NCI-H748 (cell line): ENCODE measurements around the gene RBBP6.

Experiments
- DNase-seq: peaks from one replicate; lab custom pipeline; 2025; ENCODE audit not compliant: unreplicated experiment; lab: John Stamatoyannopoulos, UW

RBBP6 gene

DNA sequence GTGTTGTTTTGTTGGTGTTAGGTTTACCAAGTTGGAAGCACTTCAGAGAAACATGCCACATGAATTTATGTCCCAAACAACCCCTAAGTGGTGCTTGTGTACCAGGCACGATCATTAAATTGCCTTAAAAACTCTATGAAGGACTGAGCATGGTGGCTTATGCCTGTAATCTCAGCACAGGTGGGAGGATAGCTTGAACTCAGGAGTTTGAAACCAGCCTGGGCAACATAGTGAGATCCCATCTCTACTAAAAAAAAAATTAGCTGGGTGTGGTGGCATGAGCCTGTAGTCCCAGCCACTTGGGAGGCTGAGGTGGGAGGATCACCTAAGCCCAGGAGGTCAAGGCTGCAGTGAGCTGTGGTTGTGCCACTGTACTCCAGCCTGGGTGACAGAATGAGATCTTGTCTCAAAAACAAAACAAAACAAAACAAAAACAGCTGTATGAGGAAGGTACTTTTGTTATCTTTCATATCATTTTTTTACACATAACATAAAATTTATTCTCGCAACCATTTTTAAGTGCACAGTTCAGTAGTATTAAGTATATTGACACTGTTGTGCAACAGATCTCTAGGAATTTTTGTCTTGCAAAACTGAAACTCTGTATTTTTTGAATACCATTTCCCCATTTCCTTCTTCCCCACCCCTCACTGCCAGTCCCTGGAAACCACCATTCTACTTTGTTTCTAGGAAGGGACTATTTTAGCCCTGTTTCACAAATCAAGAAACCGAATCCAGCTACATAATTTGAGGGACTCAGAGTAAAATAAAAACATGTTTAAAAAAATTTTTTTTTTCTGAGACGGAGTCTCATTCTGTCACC lies 14.3 kb upstream of the RBBP6 start:
- DNase-seq: no peak

DNA sequence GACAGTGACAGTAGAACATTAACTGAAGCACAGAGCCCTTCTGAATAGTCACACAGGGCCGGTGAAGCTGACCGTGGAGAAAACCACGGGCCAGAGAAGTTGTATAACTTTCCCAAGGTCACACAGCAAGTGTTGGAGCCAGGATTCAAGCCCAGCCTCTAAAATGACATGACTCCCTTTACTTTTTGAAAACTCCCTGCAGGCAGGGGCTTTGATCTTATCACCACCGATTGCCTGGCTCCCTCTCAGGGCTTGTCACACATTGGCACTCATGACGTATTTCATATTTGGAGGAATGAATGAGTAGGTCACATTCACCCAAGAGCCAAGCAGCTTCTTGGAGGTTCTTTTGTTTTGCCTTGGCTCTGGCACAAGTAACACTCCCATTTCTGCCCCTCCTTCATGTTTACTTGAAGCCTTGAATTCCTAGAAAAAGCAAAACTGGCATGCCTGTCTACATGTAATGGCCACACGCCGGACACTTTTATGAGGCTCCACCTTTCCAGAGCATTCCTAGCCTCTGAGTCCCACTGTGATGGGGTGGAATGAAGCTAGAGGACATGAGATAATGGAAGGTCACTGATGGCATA lies 13.3 kb upstream of the RBBP6 start:
- no peak for DNase-seq

DNA sequence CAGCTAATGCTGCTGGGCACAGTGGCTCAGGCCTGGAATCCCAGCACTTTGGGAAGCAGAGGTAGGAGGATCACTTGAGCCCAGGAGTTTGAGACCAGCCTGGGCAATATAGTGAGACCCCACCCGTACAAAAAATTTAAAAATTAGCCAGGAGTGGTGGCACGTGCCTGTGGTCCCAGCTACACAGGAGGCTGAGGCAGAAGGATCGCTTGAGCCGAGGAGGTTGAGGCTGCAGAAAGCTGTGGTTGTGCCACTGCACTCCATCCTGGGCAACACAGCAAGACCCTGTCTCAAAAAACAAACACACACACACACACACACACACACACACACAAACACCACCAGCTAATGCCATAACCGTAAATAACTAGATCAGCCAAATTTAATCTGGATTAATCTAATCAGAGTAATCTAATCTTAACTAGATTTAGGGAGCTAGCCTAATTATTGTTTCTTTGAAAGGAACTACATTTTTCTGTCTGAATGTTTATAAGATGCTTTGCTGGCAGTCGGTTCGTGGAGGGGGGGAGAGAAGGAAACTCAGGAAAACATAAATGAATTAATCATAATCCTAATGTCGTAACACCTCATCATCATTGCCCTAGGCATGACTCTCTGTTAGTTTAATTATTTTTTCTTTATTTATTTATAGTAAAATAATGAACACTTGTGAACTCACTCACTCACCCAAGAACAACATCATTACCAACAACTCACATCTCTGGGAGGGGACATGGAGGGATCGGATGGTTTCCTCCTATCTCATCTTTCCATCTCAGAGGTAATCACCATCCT lies 12.5 kb upstream of the RBBP6 start:
- no peak for DNase-seq

DNA sequence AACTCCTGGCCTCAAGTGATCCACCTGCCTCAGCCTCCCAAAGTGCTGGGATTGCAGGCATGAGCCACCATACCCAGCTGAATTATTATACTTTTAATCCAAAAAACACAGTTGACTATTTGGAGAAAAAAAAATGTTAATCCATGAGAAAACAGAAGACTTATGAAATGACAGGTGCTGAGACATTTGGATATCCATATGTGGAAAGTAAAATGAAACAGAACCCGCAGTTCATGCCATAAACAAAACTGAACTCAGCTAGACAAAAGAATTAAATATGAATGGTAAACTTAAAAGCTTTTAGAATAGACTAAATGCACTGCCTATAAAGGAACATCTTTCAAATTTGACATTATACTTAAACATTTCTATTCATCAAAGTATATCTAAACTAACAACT lies 8.2 kb upstream of the RBBP6 start:
- DNase-seq: no peak

DNA sequence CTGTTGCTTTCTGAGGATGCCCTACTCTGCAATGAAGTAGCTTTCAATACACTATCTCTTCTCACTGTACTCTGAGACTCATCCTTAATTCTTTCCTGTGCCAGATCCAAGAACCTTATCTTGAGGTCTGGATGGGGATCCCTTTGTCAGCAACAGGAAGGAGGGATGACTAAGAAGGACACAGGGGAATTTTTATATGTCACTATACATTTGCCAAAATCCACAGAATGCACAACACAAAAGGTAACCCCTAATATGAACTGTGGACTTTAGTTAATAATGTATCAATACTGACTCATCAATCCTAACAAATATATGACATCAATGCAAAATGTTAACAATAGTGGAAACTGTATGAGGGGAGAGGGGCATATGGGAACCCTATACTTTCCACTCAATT lies 4.7 kb upstream of the RBBP6 start:
- DNase-seq: no peak

DNA sequence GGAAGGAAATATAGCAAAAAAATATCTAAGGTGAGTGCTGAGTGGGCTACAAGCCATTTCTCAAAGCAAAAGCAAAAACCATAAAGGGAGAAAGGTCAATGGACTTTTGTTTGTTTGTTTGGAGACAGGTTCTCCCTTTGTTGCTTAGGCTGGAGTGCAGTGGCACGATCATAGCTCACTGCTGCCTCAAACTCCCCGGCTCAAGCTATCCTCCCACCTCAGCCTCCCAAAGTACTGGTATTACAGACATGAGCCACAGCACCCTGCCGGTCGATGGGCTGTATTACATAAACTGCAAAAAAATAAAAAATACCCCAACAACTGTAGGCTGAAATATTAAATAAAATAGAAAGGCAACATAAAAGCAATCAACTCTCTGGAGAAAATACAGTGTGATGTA lies 3.5 kb upstream of the RBBP6 start:
- no peak for DNase-seq

DNA sequence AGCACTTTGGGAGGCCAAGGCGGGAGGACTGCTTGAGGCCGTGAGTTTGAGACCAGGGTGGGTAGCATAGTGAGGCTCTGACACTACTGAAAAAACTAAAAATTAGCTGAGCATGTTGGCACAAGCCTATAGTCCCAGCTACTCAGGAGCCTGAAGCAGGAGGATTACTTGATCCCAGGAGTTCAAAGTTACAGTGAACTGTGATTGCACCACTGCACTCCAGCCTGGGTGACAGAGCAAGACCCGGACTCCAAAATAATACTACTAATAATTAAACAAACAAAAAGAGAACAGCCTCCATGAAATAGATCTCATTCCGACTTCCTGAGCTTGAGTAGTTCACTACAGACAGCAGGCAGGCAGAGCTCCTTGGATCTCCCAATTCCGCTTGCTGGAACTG lies 2.7 kb upstream of the RBBP6 start:
- no peak for DNase-seq

DNA sequence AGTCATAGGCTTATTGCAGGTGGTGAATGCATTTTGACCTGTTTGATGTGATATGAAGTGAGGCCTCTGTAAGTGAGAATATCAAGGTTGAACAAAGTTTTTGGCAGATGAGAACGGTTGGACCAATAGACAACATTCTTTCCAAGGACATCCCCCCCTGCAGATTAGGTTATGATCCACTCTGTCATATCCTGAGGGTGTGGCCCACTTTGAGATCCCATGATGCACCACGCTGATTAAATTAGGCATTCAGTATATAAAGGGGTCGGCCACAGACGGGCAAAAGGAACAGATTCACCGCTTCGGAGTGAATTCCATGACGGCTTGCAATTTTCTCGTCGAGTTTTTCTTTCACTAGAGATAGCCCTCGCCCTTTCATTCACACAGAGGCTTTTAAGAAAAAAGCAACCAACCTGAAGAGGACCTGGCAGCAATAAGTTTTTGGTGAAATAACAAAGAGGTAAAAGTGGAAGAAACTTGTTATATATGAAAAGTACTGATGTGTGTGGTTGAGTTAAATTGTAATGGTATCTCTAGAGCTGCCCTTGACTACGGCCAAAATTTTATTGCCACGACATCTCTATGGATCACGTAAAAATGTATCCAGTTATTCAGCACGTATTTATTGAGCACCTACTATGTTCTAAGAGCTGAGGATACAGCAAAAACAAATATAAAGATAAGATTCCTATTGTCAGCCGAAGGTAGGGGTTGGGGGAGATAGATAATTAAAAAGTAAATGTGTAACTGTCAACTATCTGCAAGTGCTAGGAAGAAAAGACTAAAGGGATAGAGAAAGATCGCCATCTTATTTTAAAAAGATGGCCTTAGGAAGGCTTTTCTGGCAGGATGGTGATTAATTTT lies 1.7 kb upstream of the RBBP6 start:
- peak; percentile 16 for DNase-seq

DNA sequence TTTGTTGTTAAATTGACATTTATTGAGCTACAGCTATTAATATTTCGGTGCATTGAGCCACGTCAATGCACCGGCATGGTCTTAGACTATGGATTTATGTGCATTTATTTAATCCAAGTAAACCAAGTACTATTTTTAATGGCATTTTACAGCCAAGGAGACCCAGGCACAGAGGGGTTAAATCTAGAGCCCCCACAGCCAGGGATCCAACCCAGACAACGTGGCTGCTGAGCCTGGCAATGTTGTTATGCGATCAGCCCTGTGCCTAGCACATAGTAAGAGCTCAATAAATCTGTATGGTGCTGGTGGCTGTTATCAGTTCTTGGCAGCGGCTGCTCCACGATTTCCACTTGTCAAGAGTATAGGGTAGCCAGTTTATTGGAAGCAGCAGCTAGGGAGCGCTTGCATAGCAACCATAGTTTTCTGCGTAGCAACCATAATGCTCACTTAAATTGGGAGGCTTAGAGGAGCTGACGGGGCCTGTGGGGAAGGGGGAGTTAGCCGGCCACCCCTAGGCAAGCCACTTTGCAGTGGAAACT lies 541 bp upstream of the RBBP6 start:
- peak; percentile 90 for DNase-seq

DNA sequence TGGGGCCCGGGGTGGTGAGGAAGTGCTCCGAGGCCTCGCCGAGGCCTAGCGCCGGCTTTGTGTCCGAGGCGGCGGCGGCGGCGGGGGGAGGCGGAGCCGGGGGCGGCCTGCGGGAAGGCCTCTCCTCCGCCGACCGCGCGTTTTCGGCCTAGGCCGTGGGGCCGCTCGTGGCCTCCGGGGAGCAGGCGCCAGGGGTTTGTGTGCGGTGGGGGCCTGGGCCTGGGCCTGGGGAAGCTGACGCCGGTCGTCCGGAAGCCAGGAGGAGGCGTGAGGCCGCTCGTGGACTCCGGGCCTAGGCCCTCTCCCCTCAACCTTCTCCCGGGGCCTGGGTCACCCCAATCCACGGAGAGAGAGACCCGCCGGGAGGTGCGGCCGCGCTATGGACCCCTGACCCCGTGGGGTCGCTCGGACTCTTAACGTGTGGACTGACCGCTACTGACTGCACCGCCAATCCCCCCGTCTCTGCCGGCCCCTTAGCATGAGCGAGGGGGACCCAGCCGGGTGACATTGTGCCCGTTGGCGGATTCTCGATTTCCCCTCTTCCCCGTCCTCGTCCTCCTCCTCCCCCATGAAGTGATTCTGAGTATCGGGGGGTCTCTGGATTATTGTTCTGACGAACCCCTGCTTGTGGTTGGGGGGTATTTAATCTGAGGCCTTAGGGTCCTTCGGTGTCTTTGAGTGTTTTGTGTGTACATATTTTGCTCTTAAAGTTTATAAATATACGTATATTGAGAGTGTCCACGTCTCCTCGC lies 660 bp downstream of the RBBP6 start:
- DNase-seq: peak; percentile 65

DNA sequence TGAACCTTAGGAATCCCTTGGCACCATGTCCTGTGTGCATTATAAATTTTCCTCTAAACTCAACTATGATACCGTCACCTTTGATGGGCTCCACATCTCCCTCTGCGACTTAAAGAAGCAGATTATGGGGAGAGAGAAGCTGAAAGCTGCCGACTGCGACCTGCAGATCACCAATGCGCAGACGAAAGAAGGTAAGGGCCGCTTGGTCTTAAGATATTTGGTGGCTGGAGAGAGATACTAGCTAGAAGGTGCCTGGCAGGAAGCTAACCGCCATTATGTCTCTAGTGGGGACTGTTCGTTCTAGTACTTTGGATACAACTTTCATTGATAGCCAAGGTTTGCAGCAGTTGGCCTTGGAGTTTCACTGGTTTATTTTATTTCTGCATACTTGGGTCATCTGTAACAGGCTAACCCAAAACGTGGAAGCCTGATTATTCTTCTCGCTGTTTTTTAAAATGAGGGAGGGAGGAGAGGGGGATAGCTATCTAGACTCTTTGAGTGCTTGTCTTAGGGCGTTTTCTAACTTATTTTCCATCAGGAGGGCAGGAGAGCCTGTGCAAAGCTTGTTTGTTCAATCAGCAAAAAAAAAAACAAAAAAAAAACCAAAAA lies 1.3 kb downstream of the RBBP6 start:
- peak; percentile 12 for DNase-seq

DNA sequence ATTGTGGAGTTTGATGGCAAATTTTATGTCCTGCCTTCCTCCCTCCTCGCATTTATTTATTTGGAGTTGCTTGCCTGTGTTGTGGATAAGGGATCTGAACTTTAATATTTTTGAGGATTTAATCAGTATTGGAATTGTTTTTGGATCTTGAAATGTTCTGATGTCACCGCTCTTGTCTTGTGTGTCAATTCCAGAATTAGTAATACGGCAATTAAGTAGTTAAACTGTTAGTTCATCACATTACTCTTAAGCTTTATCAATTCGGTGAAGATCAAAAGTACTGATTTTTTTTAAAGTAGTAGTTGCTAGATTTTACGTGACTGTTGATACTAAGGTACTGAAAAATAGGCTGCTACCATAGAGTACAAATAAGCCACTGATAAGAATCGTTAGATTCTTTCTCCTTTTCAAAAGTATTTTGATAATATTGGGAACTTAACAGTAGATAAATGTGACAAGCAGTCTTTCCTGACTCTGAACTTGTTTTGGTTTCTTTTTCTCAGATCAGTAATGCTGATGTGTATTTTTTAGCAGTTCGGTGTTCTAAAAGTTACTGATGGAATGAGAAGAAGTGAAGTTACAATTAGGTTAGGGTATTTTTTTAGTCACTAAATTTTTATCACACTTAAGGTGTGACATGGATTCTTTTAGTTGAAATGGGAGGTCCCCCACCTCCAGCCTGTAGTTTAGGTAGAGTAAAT lies 2.0 kb downstream of the RBBP6 start:
- DNase-seq: no peak

DNA sequence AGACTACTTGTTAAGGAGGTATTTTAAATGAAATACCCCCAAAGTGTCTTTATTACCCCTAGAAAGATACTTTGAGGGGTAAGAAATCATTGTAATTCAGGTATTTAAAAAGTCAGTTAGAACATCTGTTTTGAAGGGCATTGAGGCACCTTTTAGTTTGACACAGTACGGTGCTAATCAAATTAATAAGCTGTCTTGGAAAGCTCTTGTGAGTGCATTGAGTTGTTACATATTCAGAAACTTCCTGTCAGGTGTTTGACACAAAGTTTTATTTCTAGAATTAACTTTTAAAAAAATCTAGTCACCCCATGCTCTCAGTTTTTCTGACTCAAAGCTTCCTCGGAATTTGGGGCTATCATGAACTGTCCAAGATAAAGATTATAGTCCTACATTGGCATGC lies 4.6 kb downstream of the RBBP6 start:
- no peak for DNase-seq

DNA sequence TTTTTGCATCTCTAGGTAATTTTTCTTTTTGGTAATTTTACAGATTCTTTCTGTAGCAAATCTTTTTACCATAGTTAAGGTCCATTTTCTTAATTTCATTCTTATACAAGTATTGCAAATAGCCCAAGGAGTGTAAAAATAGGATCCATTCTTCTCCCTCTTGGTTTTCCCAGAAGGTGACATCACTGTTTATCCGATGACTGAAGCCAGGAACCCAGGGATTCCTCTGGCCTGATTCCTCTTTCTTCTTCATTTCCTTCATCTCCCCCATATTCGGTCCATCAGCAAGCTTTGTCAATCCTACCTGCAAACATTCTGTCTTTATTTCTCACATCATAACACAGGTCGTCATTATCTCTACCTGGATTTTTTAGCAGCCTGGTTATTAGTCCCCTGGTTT lies 5.3 kb downstream of the RBBP6 start:
- DNase-seq: no peak

DNA sequence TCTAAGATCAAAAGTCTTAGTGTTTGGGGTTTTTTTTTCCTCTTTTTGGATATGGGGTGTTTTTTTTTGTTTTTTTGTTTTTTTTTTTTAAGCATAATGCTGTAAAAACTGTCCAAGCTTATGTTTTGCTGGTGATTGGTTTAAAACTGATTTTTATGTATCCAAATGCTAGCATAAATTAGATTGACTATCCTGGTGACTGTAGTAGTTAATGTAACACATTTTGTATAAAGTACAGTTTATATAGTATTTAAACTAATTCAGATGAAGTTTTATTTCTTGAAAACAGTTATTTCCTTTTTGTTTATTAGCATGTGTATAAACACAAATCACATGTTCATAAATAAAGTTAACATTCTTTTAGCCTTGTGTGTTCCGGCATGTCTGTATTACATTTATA lies 10.9 kb downstream of the RBBP6 start:
- no peak for DNase-seq

DNA sequence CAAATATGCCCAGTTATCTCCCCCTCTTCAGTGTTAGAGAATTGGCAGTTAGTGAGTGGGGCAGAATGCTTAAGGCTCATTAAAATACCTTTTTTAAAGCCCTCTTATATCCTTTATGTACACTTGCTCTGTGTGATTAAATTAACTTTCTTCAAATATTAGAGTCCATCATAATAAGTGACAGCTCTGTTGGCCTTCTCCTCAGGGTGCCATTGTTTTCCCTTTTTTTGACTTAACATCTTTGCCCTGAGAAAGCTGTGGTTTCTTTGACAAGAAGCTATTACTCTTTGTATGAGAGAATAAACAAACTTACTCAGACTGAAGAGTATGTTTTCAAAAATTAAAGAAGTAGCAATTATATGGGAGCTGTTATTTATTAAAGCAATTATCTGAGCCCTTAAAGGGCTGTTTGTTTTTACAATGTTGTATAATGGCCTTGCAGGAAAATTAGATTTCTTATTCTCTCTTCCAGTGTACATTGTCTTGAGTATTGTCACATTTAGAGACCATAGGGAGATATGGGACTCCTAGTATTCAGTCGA lies 13.4 kb downstream of the RBBP6 start:
- peak; percentile 66 for DNase-seq

DNA sequence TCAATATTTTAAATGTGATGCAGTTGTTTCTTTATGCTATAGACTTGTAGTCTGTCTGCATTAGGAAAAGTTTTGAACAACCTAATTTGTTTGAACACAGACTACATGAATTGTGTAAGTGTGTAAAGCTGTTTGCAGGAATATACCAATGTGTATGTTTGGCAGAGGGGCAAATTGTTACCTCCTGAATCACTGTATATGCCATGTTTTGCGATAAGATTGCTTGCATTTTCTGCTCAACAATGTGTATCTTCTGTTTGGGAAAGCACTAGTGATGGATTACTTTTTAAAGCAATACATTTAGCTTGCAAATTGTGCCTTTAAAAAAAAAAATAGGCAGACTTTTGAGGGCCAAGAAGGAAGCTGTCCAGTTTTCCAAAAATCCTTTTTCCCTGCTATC lies 14.6 kb downstream of the RBBP6 start:
- no peak for DNase-seq

DNA sequence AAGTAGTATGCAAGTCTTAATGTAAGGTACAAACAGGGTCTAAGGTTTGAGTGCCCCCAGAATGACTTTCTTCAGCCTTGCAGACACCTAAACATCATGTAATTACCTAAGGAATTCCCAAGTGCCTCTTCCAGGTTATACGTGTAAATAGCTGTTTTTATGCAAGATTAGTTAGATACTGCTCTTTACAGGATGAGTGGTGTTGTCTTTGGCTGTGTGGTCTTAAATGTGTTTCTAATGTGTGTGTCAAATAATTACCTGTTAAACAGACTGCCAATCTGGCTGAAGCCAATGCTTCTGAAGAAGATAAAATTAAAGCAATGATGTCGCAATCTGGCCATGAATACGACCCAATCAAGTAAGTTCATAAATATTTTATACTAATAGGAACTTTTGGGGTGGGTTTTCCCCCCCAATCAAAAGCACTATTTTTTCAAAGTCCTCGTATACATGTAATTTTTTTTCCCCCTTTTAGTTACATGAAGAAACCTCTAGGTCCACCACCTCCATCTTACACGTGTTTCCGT lies 16.0 kb downstream of the RBBP6 start:
- no peak for DNase-seq

DNA sequence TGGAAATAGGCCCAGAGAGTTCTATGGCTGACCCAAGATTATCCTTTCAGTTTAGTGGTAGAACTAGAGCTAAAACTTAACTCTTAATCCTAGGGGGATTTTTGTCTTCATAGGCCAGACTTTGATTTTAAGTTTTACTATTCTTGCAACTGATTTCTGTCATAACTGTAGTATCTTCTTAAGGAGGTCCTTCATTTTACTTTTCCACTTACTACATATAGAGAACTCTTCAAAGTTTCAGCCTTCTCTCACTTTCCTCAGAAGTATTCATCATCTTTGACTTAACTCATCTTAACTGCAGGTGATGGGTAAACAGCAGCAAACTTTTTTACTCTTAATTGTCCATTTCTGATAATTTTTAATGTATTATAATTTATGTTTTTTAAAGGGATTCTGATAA lies 23.4 kb downstream of the RBBP6 start:
- DNase-seq: no peak
